MCF 10A (cell line): Measurements from ENCODE around the gene TMPRSS11A. TPM values are rescaled to one million over a fixed set of nuclear protein-coding genes. Genes with fewer than 3 reads are reported as not detected.
A peak's percentile ranks its signal among the peaks of the same experiment; 100 is the strongest.

Experiments used
- BruUV-seq: library from RNA; stranded (reverse); fragments of 400-500 nt; replicated peaks from 2 replicates; lab custom pipeline; 2021; lab: Mats Ljungman, UMichigan
- CTCF ChIA-PET: fragments of 300-600 bp; sonication (Branson Sonifier 250); formaldehyde crosslinking; extraction: SDS; loops from one replicate; lab custom pipeline; 2021; ENCODE audit warnings: antibody characterized with exemption, inconsistent platforms; lab: Yijun Ruan, JAX
- POLR2A ChIA-PET: fragments of 300-600, 350-650 bp; sonication (Branson Sonifier 250); formaldehyde crosslinking; extraction: SDS; loops from one replicate; lab custom pipeline; 2020; ENCODE audit warnings: antibody characterized with exemption, inconsistent platforms; lab: Yijun Ruan, JAX
- DNase-seq: peaks from one replicate; pipeline ENCODE4 v3.0.0-alpha.2; 2018; ENCODE audit not compliant: unreplicated experiment
- H3K27ac Mint-ChIP-seq: one replicate; pipeline ENCODE4 v1.8.0; 2022; ENCODE audit warnings: mild to moderate bottlenecking, low read depth, mixed read lengths; ENCODE audit not compliant: unreplicated experiment
- H3K27me3 Mint-ChIP-seq: one replicate; pipeline ENCODE4 v1.8.0; 2022; ENCODE audit warnings: mixed read lengths; ENCODE audit not compliant: insufficient read depth, unreplicated experiment
- H3K36me3 Mint-ChIP-seq: one replicate; pipeline ENCODE4 v1.8.0; 2022; ENCODE audit warnings: mild to moderate bottlenecking, moderate library complexity, mixed read lengths; ENCODE audit not compliant: insufficient read depth, unreplicated experiment
- H3K4me1 Mint-ChIP-seq: one replicate; pipeline ENCODE4 v1.8.0; 2022; ENCODE audit warnings: mixed read lengths; ENCODE audit not compliant: insufficient read depth, unreplicated experiment
- H3K4me3 Mint-ChIP-seq: one replicate; pipeline ENCODE4 v1.8.0; 2022; ENCODE audit warnings: mild to moderate bottlenecking, moderate library complexity, mixed read lengths; ENCODE audit not compliant: unreplicated experiment
- H3K9me3 Mint-ChIP-seq: one replicate; pipeline ENCODE4 v1.8.0; 2022; ENCODE audit warnings: mixed read lengths; ENCODE audit not compliant: unreplicated experiment
- intact Hi-C: fragments of 100-400 bp; cut with micrococcal nuclease; formaldehyde crosslinking; loops from 2 replicates; pipeline ENCODE4 v1.14.1; 2022
- total RNA-seq: library from RNA; stranded (reverse); gene quantifications from 2 replicates; pipeline ENCODE4 v1.2.3, GENCODE V29; 2022
- TF ChIP-seq, protein P1 (sequence below): fragments of 200-600 bp; IDR thresholded peaks from one replicate; pipeline ENCODE4 v1.8.0; 2022; ENCODE audit warnings: antibody characterized with exemption, mild to moderate bottlenecking; ENCODE audit not compliant: unreplicated experiment

The TMPRSS11A gene
- total RNA-seq, 1 experiment from 2014 or later = not detected

DNA sequence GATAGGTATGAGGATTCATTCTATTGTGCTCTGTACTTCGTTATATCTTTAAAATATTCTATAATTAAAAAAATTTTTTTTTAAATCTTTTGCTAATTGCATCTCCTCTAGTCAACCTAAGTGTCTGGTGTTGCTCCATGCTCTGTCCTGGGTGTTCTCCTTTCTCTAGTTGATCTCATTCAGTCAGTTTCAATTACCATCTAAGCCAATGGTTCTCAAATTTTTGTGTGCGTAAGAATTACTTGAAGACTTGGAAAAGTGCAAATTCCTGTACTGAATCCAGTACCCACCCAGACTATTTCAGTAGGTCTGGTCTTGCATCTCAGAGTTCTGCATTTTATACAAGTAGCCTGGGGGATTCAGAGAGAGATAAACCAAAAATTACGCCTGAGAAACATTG lies 86.2 kb downstream of the TMPRSS11A start:
- CTCF ChIA-PET = interaction anchor here (0.6 kb wide), 1 partner anchor 38 kb away, joined by 3 read pairs; no protein-coding TSS in a partner anchor
- TF ChIP-seq, protein P1, sequence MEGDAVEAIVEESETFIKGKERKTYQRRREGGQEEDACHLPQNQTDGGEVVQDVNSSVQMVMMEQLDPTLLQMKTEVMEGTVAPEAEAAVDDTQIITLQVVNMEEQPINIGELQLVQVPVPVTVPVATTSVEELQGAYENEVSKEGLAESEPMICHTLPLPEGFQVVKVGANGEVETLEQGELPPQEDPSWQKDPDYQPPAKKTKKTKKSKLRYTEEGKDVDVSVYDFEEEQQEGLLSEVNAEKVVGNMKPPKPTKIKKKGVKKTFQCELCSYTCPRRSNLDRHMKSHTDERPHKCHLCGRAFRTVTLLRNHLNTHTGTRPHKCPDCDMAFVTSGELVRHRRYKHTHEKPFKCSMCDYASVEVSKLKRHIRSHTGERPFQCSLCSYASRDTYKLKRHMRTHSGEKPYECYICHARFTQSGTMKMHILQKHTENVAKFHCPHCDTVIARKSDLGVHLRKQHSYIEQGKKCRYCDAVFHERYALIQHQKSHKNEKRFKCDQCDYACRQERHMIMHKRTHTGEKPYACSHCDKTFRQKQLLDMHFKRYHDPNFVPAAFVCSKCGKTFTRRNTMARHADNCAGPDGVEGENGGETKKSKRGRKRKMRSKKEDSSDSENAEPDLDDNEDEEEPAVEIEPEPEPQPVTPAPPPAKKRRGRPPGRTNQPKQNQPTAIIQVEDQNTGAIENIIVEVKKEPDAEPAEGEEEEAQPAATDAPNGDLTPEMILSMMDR = no peak
- no peak for DNase-seq

DNA sequence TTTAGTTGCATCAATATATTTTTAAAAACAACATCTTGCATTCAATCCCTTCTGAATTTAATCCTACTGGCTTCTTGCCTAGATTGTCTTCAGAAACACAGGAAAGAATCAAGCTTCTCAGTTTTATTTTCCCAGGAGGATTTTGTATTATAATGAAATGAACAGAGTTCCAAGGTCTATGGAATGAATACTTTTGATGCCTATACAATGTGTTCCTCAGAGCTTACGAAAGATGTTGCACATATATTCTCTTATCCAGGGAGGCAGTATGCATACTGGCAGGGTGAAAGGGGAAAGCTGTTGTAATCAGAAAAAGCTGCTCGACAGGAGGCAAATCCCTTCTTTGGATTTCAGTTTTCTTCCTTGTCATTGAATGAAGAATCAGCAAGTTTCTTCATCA lies 88.3 kb downstream of the TMPRSS11A start:
- intact Hi-C loops = loop anchor here (5.0 kb wide), 1 partner anchor 328 kb away; the partner anchor contains the start of gene CENPC
- CTCF ChIA-PET = interaction anchor here (0.7 to 0.8 kb wide), 2 partner anchors 11 to 111 kb away, joined by 3 read pairs; no protein-coding TSS in a partner anchor
- Mint-ChIP-seq H3K36me3 (no peaks in the 10 kb centered on the region), H3K9me3 (no peaks in the 10 kb centered on the region), H3K27me3 (no peaks in the 10 kb centered on the region), H3K4me1 (peaks cover 4% of the 10 kb centered on the region), H3K27ac (peak overlapping the region; percentile 37), H3K4me3 (no peak overlapping the region)
- no TSS peak for BruUV-seq
- peak; percentile 27 for DNase-seq
- TF ChIP-seq, protein P1 = no peak
- POLR2A ChIA-PET = no interaction called here

More for the DNA sequence above, 86.2 kb downstream of the TMPRSS11A start:
- Mint-ChIP-seq H3K9me3 (no peaks in the 10 kb centered on the region), H3K4me1 (peaks cover 4% of the 10 kb centered on the region), H3K27ac (no peak overlapping the region), H3K27me3 (no peaks in the 10 kb centered on the region), H3K36me3 (no peaks in the 10 kb centered on the region), H3K4me3 (no peak overlapping the region)
- POLR2A ChIA-PET = no interaction called here
- intact Hi-C loops = no loop called here
- BruUV-seq = no TSS peak

DNA sequence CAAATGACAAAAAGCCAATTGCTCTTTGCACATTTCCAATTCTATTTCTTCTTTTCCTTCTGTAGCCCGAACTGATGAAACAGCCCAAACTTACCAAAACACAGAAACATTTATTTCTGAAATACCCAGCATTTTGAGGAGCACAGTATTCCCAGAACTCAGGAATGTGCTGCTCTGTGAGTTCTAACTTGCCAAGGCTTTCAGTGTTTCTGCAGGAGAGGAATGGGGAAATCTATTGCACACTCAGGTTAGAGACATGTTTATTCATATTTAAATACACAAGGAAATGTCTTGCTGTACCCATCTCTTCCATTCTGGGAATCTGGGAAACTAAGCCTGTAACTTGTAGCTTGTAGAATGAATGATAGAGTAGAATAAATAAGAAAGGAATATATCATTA lies 90.2 kb downstream of the TMPRSS11A start:
- ChIA-PET POLR2A (no interaction called here), CTCF (interaction anchor here (0.8 to 1.1 kb wide), 3 partner anchors 11 to 38 kb away, joined by 3 to 5 read pairs (median 3); no protein-coding TSS in a partner anchor)
- H3K9me3 Mint-ChIP-seq = no peaks in the 10 kb centered on the region
- BruUV-seq = no TSS peak
- intact Hi-C loops = loop anchor here (2.0 to 5.0 kb wide), 2 partner anchors 116 to 326 kb away; partner anchors contain the start of gene CENPC
- H3K4me1 Mint-ChIP-seq = peaks cover 4% of the 10 kb centered on the region
- TF ChIP-seq, protein P1 = no peak
- no peak overlapping the region for H3K4me3 Mint-ChIP-seq
- no peak for DNase-seq
- no peaks in the 10 kb centered on the region for H3K36me3 Mint-ChIP-seq
- H3K27ac Mint-ChIP-seq = no peak overlapping the region
- H3K27me3 Mint-ChIP-seq = no peaks in the 10 kb centered on the region

DNA sequence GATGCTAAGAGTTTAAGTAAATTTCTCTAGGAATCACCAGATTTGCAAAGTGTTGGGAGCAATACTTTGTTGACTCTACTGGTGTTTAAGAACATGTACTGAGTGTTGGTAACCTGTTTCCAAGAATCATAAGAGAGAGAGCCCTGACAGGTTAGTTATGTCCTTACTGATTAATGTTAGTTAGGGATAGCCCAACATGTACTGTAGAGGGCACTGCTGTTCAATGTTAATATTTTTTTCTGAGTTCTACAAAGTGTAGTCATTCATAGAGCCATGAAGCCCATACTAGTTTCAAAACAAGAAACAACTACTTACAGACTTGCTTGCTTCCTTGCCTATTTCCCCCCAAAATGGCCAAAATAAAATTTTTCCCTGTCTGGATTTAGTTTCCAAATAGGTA lies 91.4 kb downstream of the TMPRSS11A start:
- TF ChIP-seq, protein P1 = peak; percentile 55
- no TSS peak for BruUV-seq
- intact Hi-C loops = loop anchor here (1.0 to 5.0 kb wide), 4 partner anchors 38 to 325 kb away; partner anchors contain the start of gene CENPC
- no peaks in the 10 kb centered on the region for H3K9me3 Mint-ChIP-seq
- H3K27ac Mint-ChIP-seq = no peak overlapping the region
- H3K27me3 Mint-ChIP-seq = no peaks in the 10 kb centered on the region
- peak; percentile 55 for DNase-seq
- H3K36me3 Mint-ChIP-seq = no peaks in the 10 kb centered on the region
- no peak overlapping the region for H3K4me3 Mint-ChIP-seq
- peaks cover 4% of the 10 kb centered on the region for H3K4me1 Mint-ChIP-seq
- CTCF ChIA-PET = interaction anchor here (1.0 kb wide), 1 partner anchor 59 kb away, joined by 3 read pairs; no protein-coding TSS in a partner anchor
- POLR2A ChIA-PET = no interaction called here
